Stimulated activated CD4-positive, alpha-beta T cell treated with anti-CD3 and anti-CD28 coated beads, Interleukin-15, amount 100 ng/mL, for 24 hours (primary cell): Measurements from ENCODE around the gene GPX1.
"Not testable (repeated sequence)": the region's sequence is repeated elsewhere in the genome, so short reads cannot be mapped to it uniquely, and the experiment has no call there.

ENCODE experiments used
- DNase-seq: peaks from one replicate; pipeline ENCODE4 v3.0.0-alpha.2; 2020

GPX1 gene

DNA sequence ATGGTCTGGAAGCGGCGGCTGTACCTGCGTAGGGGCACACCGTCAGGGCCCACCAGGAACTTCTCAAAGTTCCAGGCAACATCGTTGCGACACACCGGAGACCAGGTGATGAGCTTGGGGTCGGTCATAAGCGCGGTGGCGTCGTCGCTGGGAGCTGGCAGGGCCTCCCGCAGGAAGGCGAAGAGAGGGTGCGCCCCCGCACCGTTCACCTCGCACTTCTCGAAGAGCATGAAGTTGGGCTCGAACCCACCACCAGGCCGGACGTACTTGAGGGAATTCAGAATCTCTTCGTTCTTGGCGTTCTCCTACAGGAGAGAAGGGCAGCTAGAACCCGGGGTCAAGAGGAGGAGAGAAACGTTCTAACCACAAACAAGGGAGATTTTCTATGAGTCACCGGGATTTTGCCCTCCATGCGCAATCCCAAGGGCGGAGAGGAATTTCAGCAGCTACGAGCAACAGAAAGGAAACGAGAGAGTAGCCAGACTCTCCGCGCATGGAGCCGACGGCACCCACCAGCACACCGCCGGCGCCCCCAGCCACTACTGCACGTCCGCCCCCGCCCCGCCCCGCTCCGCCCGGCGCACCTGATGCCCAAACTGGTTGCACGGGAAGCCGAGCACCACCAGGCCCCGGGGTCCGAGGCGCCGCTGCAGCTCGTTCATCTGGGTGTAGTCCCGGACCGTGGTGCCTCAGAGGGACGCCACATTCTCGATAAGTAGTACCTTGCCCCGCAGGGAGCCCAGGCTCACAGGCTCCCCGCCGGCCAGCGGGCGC lies 523 bp downstream of the GPX1 start:
- peak; percentile 70 for DNase-seq

DNA sequence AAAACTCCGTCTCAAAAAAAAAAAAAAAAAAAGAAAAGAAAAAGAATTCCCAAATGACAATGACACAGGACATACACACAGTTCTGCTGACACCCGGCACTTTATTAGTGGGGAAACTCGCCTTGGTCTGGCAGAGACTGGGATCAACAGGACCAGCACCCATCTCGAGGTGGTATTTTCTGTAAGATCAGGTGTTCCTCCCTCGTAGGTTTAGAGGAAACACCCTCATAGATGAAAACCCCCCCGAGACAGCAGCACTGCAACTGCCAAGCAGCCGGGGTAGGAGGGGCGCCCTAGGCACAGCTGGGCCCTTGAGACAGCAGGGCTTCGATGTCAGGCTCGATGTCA lies 1.1 kb downstream of the GPX1 start:
- not testable (repeated sequence) for DNase-seq

DNA sequence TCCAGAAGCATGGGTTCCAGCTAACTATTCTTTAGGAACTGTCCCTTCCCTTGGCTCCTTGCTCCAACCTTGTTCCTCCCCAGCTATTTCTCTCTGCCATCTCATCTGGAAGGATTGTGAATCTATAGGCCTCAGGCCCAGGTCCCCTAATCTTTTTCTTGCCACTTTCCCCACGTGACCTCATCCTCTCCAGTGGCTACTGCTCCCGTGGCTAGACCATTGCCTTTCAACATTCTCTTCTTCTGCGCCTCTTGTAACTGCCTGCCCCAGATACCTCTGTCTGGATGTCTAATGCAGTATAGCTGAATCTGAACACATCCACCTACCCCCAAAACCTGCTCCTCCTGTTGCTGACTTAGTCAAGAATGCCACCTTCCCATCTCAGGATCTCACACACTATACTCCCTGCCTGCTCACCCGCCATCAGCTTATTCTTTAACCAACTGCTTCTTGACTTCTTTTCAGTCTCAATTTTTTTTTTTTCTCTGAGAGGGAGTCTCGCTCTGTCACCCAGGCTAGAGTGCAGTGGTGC lies 5.2 kb downstream of the GPX1 start:
- DNase-seq: no peak

DNA sequence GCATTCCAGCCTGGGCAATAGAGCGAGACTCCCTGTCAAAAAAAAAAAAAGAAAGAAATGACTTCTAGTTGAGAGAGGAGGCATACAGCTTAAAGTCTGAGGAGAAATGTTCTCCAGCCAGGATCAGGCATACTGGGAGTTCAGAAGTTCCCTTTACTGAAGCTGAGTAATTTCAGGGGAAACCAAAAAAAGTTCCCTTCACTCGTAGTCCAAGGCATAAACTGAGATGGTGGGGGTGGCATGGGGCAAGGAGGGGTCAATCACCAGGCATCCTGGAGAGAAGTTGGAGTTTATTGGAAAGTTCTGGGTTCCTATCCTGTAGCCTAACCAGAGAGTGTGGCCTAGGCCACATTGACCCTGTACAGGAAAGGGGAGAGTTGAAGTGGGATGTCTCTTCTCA lies 5.9 kb downstream of the GPX1 start:
- no peak for DNase-seq

DNA sequence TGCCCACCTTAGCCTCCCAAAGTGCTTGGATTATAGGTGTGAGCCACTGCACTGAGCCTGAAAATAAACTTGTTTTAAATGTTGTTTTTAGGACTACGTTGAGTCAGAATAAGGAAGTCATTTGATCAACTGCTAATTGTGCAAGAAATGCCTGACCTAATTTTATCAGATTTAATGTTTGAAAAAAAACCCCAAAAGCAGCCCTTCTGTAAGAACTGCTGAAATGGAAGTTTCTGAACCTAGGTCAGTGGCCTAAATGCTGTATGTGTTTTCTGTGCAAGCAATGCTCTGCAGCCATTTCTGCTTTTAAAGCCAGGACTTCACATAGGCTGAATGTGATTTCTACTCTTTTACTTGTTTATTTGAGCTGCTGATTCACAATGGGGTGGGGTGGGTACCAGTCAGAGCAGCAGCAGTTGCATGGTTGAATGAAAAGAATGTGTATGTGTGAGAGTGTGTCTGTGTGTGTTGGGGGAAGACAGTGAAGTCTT lies 6.6 kb downstream of the GPX1 start:
- DNase-seq: no peak

DNA sequence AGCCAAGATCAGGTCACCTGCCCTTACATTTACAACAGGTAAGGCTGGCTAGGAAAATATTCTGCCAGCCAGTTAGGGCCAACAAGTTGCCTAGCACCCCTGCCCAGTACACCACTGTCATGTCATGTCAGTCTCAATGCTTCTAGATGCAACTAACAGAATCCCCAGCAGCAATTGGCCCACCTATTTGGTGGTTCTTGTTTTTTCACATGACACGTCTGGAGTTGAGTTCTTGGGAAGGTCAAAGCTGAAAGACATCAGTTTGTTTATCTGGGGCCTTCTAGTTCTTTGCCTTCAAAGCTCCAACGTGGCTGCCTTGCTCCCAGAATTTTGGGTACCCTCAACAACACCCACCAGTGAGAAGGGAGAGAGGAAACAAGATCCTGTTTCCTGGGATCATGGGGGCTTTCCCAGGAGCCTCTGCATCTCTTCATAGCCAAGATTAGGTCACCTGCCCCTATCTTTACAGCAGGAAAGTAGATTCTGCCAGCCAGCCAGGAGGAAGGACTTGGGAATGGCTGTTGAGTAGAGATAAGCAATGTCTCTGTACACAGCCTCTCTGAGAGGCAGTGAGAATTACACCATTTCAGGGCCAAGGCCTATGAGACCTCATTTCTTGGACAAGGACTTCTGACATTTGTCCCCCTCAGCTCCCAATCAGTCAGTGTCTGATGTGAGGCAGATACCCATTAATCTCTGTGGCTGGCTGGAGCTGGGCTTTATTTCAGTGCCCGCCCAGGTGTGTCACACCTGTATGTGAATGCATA lies 8.6 kb downstream of the GPX1 start:
- DNase-seq: no peak

DNA sequence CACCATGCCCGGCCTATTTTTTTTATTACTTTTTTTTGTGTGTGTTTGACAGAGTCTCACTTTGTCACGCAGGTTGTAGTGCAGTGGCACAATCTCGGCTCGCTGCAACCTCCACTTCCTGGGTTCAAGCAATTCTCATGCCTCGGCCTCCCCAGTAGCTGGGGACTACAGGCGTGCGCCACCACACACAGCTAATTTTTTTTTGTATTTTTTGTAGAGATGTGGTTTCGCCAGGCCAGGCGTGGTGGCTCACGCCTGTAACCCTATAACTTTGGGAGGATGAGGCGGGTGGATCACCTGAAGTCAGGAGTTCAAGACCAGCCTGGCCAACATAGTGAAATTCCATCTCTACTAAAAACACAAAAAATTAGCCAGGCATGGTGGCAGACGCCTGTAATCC lies 9.8 kb downstream of the GPX1 start:
- not testable (repeated sequence) for DNase-seq

DNA sequence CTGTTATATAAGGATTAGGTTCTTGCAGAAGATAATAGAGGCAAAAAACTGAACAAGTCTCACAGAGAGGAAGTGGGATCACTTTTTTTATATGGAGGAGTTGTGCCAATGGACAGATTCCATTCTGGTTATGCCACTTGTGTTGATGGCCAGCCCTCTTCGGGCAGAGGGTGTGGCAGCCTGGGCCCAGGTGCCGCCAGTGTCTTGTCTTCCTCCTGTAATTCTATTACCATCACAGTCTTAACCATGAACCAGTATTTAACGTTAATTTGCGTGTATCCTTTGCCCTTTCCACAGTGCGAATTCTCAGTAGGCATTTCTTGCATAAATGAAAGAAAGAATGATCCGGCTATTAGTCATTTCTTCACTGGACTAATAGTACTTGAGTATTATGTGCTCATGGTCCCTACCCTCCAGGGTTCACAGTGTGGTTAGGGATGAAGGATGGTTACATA lies 11.3 kb downstream of the GPX1 start:
- DNase-seq: no peak

DNA sequence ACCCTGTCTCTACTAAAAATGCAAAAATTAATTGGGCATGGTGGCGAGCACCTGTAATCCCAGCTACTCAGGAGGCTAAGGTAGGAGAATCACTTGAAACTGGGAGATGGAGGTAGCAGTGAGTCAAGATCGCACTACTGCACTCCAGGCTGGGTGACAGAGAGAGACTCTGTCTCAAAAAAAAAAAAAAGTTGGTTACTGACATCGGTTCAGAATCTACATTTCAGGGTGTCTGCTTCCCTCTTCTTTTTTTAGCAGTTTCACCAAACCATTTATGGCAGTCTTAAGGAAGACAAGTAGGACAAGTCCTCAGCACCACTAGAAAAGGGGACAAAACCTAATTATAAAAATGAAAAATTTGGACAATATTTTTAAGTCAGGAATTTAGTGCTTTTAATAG lies 15.0 kb downstream of the GPX1 start:
- no peak for DNase-seq

DNA sequence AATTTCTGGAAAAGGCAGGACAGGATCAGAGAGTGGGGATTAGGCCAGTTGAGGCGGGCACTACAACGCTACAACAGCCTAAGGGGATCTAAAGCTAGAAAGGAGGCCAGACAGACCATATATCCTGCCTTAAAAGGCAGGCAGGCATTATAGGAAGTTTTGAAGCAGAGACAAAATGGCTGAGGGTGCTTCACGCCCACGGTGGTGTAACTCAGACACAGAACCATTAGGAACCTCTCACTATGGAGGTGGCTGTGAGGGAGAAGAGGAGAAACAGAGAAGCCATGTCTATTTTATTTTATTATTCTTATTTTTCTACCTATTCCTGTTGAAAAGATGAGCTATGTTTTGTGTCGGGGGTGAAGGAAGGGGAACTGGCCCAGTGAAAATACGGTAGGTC lies 16.2 kb downstream of the GPX1 start:
- no peak for DNase-seq

DNA sequence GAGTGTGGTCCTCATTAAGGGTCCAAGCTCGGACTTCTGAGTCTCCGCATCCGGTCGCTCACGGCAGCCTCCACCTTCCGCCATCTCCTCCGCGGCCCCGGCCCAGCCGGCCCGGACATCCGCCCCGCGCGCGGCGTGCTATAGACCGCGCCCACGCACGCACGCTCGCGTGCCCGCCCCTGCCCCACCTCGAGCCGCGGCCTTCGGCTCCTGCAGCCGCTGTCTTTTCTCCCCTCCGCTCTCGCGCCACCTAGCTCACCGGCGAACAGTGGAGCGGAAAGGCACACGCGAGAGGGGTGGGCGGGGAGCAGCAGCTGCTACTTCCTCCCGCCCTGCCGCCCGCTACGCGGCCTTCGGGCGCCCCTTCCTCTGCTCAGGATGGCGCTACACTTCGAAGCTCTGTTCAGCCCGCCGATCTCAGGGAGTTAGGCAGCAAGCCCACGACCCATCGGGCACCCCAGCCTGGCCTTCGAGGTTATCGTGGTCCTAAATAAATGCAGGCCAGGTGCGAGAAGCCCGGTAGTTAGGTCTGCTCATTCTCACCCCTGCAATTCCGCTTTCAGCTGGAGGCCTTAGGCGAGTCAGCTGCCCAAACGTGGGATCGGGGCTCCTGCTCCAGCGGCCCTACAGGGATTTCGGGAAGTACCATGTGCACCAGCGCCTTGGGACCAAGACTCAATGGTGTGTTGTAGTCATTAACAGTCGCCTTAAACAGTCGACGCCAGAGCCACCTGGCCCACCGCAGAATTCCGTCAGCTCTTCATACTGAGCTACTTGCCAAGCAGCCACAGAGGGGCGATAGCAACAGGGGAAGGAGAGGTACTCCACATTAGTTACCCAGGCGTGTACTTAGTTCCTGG lies 18.0 kb downstream of the GPX1 start, which contains the start of gene USP4:
USP4 (minus strand) TSS at position 113 of the 860 bp plus-strand sequence; CDS start at position 84, 29 bp downstream.
- DNase-seq: peak; percentile 97

DNA sequence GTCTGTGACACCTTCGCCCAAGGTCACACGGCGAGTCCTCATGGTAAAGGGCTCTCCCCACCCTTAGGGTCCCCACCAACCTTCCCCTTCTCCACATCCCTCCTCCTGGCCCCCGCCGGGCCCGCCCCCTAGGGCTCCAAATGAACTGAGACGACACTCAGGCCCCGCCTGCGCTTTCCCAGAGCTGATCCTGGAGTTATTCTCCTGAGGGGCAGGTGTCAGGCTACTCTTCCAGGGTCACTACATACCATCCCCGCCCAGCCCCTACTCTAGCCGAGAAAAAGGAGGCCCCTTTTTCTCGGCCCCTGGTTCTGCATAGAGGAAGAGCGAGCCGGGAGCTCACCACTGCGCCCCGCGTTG lies 18.6 kb downstream of the GPX1 start:
- peak; percentile 40 for DNase-seq

DNA sequence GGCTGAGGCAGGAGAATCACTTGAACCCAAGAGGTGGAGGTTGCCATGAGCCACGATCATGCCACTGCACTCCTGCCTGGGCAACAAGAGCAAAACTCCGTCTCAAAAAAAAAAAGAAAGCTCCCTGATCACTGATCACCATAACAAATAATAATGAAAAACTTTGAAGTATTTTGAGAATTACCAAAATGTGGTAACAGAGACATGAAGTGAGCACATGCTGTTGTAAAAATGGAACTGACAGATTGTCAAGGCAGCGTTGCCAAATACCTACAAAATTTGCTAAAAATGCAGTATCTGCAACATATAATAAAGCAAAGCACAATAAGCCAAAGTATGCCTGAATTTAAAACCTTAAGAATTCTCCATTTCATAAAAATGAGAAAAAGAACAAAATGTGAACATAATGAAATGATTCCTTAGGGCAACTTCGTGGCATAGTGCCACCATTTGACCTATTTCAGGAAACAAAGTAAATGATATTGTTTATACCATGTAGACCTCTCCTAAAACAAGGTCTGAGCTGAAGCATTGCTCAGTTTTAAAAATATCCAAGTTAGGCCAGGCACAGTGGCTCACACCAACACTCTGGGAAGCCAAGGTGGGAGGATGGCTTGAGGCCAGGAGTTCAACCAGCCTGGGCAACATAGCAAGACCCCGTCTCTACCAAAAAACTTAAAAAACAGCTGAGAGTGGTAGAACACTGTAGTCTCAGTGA lies 24.1 kb downstream of the GPX1 start:
- DNase-seq: no peak

DNA sequence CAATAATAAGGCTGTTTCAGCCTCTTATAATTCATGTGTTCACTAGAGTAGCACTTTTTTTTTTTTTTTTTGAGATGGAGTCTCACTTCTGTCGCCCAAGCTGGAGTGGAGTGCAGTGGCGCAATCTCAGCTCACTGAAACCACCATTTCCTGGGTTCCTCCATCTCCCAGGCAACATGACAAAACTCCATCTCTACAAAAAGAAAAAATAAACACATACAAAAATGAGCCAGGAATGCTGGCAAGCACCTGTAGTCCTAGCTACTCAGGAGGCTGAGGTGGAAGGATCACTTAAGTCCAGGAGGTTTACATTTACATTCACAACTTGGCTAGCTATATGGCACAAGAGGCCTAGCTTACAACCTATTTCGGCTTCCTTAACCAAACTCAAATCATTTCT lies 25.1 kb downstream of the GPX1 start:
- no peak for DNase-seq

DNA sequence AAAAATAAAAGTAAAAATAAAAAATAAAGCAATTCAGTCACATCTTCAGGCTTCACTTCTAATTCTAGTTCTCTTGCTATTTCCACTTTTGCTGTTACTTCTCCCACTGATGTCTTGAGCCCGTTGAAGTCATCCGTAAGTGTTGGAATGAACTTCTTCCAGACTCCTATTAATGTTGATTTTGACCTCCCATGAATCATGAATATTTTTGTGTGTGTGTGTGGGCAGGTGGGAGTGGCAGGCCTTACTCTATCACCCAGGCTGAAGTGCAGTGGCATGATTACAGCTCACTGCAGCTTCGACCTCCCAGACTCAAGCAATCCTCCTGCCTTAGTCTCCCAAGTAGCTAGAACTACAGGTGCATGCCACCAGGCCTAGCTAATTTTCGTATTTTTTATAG lies 29.0 kb downstream of the GPX1 start:
- DNase-seq: no peak

DNA sequence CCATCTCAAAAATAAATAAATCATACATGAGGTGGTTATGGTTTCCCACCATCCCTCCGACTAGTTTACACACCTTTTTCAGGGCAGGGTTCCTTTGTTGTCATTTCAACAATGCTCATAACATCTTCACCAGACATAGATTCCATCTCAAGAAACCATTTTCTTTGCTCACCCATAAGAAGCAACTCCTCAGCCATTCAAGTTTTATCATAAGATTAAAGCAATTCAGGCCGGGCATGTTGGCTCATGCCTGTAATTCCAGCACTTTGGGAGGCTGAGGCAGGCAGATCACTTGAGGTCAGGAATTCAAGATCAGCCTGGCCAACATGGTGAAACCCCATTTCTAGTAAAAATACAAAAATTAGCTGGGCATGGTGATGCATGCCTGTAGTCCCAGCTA lies 29.8 kb downstream of the GPX1 start:
- DNase-seq: not testable (repeated sequence)

DNA sequence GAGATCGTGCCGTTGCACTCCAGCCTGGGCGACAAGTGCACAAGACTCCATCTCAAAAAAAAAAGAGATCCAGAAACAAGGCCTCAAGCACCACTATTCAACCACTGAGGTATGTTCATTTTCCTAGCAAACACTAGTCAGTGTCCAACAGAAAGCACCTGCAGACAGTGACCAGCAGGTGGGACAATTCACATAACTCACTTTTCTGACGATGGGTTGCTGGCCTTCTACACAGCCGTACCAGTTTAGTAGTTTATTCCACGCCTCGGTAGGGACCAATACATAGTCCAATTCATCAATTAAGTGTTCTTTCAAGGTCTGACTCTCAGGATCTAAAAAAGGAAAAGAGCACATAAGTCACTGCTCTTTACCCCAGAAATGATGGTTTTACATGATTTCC lies 30.7 kb downstream of the GPX1 start:
- DNase-seq: no peak

DNA sequence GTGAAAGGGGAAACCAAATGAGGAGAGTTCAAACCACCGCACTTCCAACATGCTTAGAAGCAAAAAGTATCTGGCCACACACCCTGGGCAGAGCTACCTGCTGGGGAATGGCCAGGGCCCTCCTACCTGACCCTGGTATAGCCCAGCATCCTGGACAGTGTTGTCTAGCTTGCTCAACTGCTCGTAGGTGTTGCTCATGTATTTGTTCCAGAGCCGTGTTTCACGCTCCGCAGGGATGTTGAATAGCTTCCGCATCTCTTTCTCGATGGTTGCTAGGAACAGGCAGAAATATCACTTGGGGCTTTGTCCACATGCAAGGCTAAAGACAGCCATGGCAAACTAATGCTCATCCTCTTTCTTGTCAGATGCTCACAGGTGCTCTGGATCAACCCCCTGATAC lies 33.4 kb downstream of the GPX1 start:
- no peak for DNase-seq

DNA sequence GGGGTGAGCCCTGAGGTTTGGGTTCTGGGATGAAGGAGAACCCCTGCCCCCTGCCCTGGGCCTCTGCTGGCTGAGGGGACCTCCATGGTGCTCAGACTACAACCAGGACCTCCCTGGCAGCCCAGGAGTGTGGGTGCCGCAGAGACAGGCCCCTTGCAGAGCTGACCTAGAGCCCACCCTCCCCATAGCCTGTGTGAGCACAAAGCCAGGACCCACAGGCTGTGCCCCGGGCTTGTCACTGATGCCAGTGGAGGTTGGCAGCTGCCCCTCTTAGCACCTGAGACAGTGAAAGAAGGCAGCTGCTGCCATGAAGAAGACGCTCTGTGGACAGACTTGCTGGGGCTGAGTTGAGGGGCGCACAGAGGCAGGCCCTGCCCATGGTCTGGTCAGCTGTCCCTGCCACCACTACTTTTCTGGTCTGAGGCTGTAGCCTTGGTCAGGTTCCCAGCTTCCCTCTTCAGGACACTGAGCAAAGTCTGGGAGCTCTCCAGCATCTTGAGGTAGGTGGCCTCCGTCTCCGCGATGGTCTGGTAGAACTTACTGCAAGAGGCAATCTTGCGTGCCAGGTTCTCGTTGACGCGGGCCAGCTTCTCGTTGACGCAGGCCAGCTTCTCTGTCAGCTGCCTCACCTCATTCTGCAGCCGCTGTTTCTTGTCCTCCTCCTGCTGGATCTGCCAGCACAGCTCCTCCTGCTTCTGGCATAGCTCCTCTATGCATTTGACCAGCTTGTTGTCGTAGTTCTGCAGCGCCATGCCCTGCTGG lies 41.3 kb downstream of the GPX1 start:
- no peak for DNase-seq

DNA sequence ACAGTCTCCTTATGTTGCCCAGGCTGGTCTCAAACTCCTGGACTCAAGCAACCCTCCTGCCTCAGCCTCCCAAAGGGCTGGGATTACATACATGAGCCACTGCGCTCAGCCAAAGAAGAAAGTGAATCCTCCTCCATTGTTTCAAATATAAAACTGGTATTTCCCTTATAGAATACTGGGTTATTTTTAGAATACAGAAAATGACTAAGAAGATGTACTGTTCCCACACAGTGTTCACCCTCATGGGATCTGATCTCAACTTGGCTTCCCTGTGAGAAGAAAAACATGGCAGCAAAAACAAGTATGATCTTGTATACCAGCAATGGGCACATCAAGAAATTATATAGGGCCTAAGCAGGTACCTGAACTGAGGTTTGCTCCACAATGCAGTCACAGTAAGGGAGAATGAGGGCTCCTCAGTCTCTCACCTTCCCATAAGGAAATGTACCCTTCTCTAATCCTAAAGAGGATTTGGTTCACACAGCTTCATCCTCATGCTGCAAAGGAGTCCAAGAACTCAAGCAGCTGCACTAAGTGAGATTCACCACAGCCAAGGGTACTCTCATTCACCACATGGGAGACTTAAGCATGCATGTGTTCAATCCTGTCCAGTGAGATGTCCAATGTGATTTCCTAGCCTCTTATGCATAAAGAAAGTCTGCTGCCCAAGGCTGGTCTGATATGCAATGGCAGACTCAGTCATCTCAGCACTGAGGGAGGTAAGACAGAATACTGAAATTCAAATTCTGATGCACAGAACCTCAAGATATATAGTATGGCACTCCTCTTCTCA lies 44.1 kb downstream of the GPX1 start:
- no peak for DNase-seq

DNA sequence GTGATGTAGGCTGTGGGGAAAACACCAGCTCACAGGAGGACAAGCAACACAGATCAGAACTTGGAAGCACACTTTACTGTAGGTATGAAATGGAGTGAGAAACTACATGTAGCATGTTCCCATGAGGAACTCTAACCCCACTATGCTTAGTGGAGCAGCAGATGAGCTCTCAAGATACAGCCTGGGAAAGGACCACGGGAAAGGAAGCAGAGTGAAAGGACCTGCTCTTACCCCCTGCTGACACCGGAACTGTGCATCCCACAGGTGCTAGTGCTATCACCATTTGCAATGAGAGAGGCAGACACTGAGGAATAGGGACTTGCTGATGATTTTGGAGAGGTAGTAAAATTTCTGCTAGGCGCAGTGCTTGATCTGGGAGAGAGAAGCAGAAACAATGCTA lies 46.9 kb downstream of the GPX1 start:
- no peak for DNase-seq
